ENCODE data around the gene CD22. TPM values are rescaled to one million over a fixed set of nuclear protein-coding genes. Genes with fewer than 3 reads are reported as not detected.
"Not testable (repeated sequence)": the region's sequence is repeated elsewhere in the genome, so short reads cannot be mapped to it uniquely, and the experiment has no call there.

CD22 gene
- total and polyA plus RNA-seq, 7 experiments from 2014 or later = 0.70 to 23.9 (median 1.5) TPM

- DNase-seq (no peak), ATAC-seq (peak; percentile 56)
- H3K27me3 ChIP-seq (ENCODE audit: control insufficient read depth in 2 of 2, insufficient read depth in 2 of 2, low read length in 2 of 2) = no peaks in the 10 kb centered on the region
- H3K27ac ChIP-seq (ENCODE audit: low read depth, low read length) = no peak overlapping the region
- H3K4me1 Mint-ChIP-seq = peaks cover 12 to 21% (median 14%) of the 10 kb centered on the region in 7 donors
- H3K4me1 ChIP-seq (ENCODE audit: control insufficient read depth in 2 of 2, insufficient read depth in 2 of 2, low read length in 2 of 2) = peaks cover 0 to 5% of the 10 kb centered on the region in 2 donors
- no peak overlapping the region for H3K4me3 ChIP-seq (ENCODE audit: low read length)
- H3K27ac Mint-ChIP-seq = no peak overlapping the region
- intact Hi-C loops (cut with micrococcal nuclease) = loop anchor here in 1 of 2 donors (2.0 kb wide), 1 partner anchor 363 kb away; no protein-coding TSS in a partner anchor
- H3K9me3 Mint-ChIP-seq = no peaks in the 10 kb centered on the region
- ChIA-PET CTCF (interaction anchor here (0.9 to 3.6 kb wide), 13 partner anchors 28 to 212 kb away, joined by 3 to 37 read pairs (median 4); no protein-coding TSS in a partner anchor), POLR2A (interaction anchor here (1.4 kb wide), 1 partner anchor 109 kb away, joined by 5 read pairs; no protein-coding TSS in a partner anchor)
- H3K36me3 Mint-ChIP-seq = no peaks in the 10 kb centered on the region
- no peaks in the 10 kb centered on the region for H3K36me3 ChIP-seq (ENCODE audit: control insufficient read depth in 2 of 3, insufficient read depth in 3 of 3, low read length in 3 of 3)
- H3K9me3 ChIP-seq (ENCODE audit: control insufficient read depth in 2 of 3, low read length in 3 of 3) = no peaks in the 10 kb centered on the region
- no peak overlapping the region for H3K4me3 Mint-ChIP-seq
- peaks cover 0 to 5% (median 0%) of the 10 kb centered on the region in 5 donors for H3K27me3 Mint-ChIP-seq
Observed at GRCh38 chr19:35353635-35354034, 24.6 kb downstream of the CD22 start.

DNA sequence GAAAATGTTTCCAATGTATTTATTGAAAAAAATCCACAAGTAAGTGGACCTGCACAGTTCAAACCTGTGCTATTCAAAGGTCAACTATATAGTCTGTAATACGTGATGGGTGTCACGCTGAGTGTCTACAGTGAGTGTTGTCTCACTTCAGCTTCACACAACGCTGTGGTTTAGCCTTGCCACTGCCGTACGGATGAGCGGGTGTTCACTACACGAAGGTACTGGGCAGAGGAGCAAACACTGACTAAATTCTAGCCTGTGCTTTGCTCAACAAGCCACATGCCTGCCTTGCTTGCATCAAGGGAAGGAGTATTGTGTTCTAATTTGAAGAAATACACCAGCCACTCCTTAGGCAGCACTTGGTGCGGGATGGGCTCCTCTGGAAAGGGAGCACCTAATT, 25.9 kb downstream of the CD22 start:
- Mint-ChIP-seq H3K4me1 (peaks cover 12 to 17% (median 13%) of the 10 kb centered on the region in 7 donors), H3K27ac (no peak overlapping the region), H3K4me3 (no peak overlapping the region), H3K9me3 (no peaks in the 10 kb centered on the region), H3K27me3 (peaks cover 0 to 5% (median 0%) of the 10 kb centered on the region in 5 donors), H3K36me3 (no peaks in the 10 kb centered on the region)
- Histone ChIP-seq H3K36me3 (ENCODE audit: control insufficient read depth in 2 of 3, insufficient read depth in 3 of 3, low read length in 3 of 3) (no peaks in the 10 kb centered on the region), H3K27me3 (ENCODE audit: control insufficient read depth in 2 of 2, insufficient read depth in 2 of 2, low read length in 2 of 2) (no peaks in the 10 kb centered on the region), H3K27ac (ENCODE audit: low read depth, low read length) (no peak overlapping the region), H3K4me3 (ENCODE audit: low read length) (no peak overlapping the region), H3K9me3 (ENCODE audit: control insufficient read depth in 2 of 3, low read length in 3 of 3) (no peaks in the 10 kb centered on the region), H3K4me1 (ENCODE audit: control insufficient read depth in 2 of 2, insufficient read depth in 2 of 2, low read length in 2 of 2) (peaks cover 0 to 5% of the 10 kb centered on the region in 2 donors)
- ATAC-seq (no peak), DNase-seq (no peak)
- ChIA-PET POLR2A (interaction anchor here (0.6 to 1.0 kb wide), 2 partner anchors 109 to 111 kb away, joined by 3 read pairs; no protein-coding TSS in a partner anchor), CTCF (interaction anchor here (0.7 to 3.6 kb wide), 4 partner anchors 111 to 146 kb away, joined by 3 to 37 read pairs (median 6); no protein-coding TSS in a partner anchor)
- intact Hi-C loops (cut with micrococcal nuclease) = no loop called here

GRCh38 chr19:35355791-35356460, 26.9 kb downstream of the CD22 start:
- intact Hi-C loops (cut with micrococcal nuclease) = no loop called here
- H3K4me1 Mint-ChIP-seq = peaks cover 12 to 17% (median 13%) of the 10 kb centered on the region in 7 donors
- CTCF ChIA-PET = interaction anchor here (0.6 to 1.8 kb wide), 4 partner anchors 79 to 139 kb away, joined by 4 to 8 read pairs (median 4); no protein-coding TSS in a partner anchor
- DNase-seq (no peak), ATAC-seq (no peak)
- H3K36me3 Mint-ChIP-seq = no peaks in the 10 kb centered on the region
- no peaks in the 10 kb centered on the region for H3K27me3 ChIP-seq (ENCODE audit: control insufficient read depth in 2 of 2, insufficient read depth in 2 of 2, low read length in 2 of 2)
- H3K27me3 Mint-ChIP-seq = peaks cover 0 to 5% (median 0%) of the 10 kb centered on the region in 5 donors
- no peak overlapping the region for H3K27ac ChIP-seq (ENCODE audit: low read depth, low read length)
- H3K27ac Mint-ChIP-seq = peak overlapping the region in 2 of 9 donors; percentile 4 to 14
- no peaks in the 10 kb centered on the region for H3K9me3 ChIP-seq (ENCODE audit: control insufficient read depth in 2 of 3, low read length in 3 of 3)
- H3K9me3 Mint-ChIP-seq = no peaks in the 10 kb centered on the region
- no peak overlapping the region for H3K4me3 ChIP-seq (ENCODE audit: low read length)
- no peak overlapping the region for H3K4me3 Mint-ChIP-seq
- no peaks in the 10 kb centered on the region for H3K36me3 ChIP-seq (ENCODE audit: control insufficient read depth in 2 of 3, insufficient read depth in 3 of 3, low read length in 3 of 3)
- POLR2A ChIA-PET = interaction anchor here (0.7 to 1.0 kb wide), 2 partner anchors 108 to 198 kb away, joined by 3 to 5 read pairs; no protein-coding TSS in a partner anchor
- H3K4me1 ChIP-seq (ENCODE audit: control insufficient read depth in 2 of 2, insufficient read depth in 2 of 2, low read length in 2 of 2) = peaks cover 0 to 5% of the 10 kb centered on the region in 2 donors

DNA sequence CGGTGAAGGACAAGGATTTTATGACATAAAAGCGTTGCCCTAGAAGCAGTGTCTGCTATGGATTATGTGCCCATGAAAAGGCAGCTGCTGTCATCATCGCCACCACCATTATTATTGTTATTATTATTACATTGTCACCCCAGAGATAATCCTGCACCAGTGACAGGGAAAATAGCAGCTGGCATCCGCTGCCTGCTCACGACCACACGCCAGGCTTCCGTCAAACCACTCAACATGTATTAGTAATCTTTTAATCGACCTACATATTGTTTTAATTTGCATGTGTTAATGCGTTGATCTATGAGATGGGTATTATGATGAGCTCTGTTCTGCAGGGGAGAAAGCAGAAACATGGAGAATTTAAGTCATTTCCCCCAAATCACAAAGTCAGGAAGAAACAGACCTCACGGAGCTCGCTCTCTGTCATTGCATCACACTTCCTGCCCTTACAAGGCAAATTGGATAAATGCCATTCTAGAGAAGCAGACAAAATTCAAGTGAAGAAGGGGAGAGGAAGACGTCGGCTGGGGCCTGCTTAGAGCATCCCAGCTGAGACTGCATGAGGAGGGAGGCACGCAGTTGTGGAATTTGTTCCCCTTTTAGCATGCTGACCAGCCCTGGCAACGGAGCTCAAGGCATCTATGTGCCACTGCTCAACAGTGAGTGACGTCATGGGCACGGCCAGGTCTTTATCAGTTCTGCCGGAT, 29.0 kb downstream of the CD22 start, which contains the start of gene FFAR3:
TSS of gene FFAR3 (plus strand) at position 594 of the 707 bp plus-strand sequence. CDS start 431 bp downstream, outside the sequence.
- H3K27ac Mint-ChIP-seq = peak within 1 kb of the TSS in 4 of 9 donors; percentile 6 to 38 (median 11)
- POLR2A ChIA-PET = no interaction called here
- peak in 4 of 9 donors; percentile 13 to 31 (median 22) for DNase-seq

GRCh38 chr19:35358834-35359233, 29.8 kb downstream of the CD22 start:
- H3K27me3 ChIP-seq (ENCODE audit: control insufficient read depth in 2 of 2, insufficient read depth in 2 of 2, low read length in 2 of 2); H3K9me3 Mint-ChIP-seq; H3K36me3 ChIP-seq (ENCODE audit: control insufficient read depth in 2 of 3, insufficient read depth in 3 of 3, low read length in 3 of 3); DNase-seq; H3K27ac Mint-ChIP-seq; H3K36me3 Mint-ChIP-seq; H3K27ac ChIP-seq (ENCODE audit: low read depth, low read length); H3K4me3 ChIP-seq (ENCODE audit: low read length); ATAC-seq; CTCF ChIA-PET; H3K4me1 ChIP-seq (ENCODE audit: control insufficient read depth in 2 of 2, insufficient read depth in 2 of 2, low read length in 2 of 2); H3K4me3 Mint-ChIP-seq; POLR2A ChIA-PET; H3K9me3 ChIP-seq (ENCODE audit: control insufficient read depth in 2 of 3, low read length in 3 of 3): not testable (repeated sequence)
- H3K27me3 Mint-ChIP-seq = peaks cover 0 to 13% (median 5%) of the 10 kb centered on the region in 5 donors
- intact Hi-C loops (cut with micrococcal nuclease) = loop anchor here in 1 of 2 donors (1.0 kb wide), 1 partner anchor 103 kb away; no protein-coding TSS in a partner anchor
- H3K4me1 Mint-ChIP-seq = peaks cover 7 to 12% (median 9%) of the 10 kb centered on the region in 7 donors

More for the DNA sequence above, 29.0 kb downstream of the CD22 start, which contains the start of gene FFAR3:
- no peaks in the 10 kb centered on the region for H3K4me1 ChIP-seq (ENCODE audit: control insufficient read depth in 2 of 2, insufficient read depth in 2 of 2, low read length in 2 of 2)
- no peaks in the 10 kb centered on the region for H3K9me3 Mint-ChIP-seq
- peaks cover 7 to 12% (median 9%) of the 10 kb centered on the region in 7 donors for H3K4me1 Mint-ChIP-seq
- no peaks in the 10 kb centered on the region for H3K36me3 Mint-ChIP-seq
- CTCF ChIA-PET = interaction anchor here (0.5 to 0.9 kb wide), 3 partner anchors 47 to 288 kb away, joined by 3 to 4 read pairs (median 3); no protein-coding TSS in a partner anchor
- no peak within 1 kb of the TSS for H3K4me3 ChIP-seq (ENCODE audit: low read length)
- H3K27ac ChIP-seq (ENCODE audit: low read depth, low read length) = no peak within 1 kb of the TSS
- no peaks in the 10 kb centered on the region for H3K36me3 ChIP-seq (ENCODE audit: control insufficient read depth in 2 of 3, insufficient read depth in 3 of 3, low read length in 3 of 3)
- no peaks in the 10 kb centered on the region for H3K9me3 ChIP-seq (ENCODE audit: control insufficient read depth in 2 of 3, low read length in 3 of 3)
- H3K27me3 Mint-ChIP-seq = peaks cover 0 to 13% (median 5%) of the 10 kb centered on the region in 5 donors
- no peaks in the 10 kb centered on the region for H3K27me3 ChIP-seq (ENCODE audit: control insufficient read depth in 2 of 2, insufficient read depth in 2 of 2, low read length in 2 of 2)
- ATAC-seq = peak; percentile 73
- peak within 1 kb of the TSS; percentile 2 to 71 (median 39) for H3K4me3 Mint-ChIP-seq
- intact Hi-C loops (cut with micrococcal nuclease) = loop anchor here in 1 of 2 donors (1.0 kb wide), 1 partner anchor 104 kb away; no protein-coding TSS in a partner anchor

GRCh38 chr19:35359395-35359794, 30.4 kb downstream of the CD22 start:
- H3K36me3 ChIP-seq (ENCODE audit: control insufficient read depth in 2 of 3, insufficient read depth in 3 of 3, low read length in 3 of 3); DNase-seq; H3K9me3 Mint-ChIP-seq; intact Hi-C loops (cut with micrococcal nuclease); CTCF ChIA-PET; H3K36me3 Mint-ChIP-seq; H3K27ac ChIP-seq (ENCODE audit: low read depth, low read length); ATAC-seq; H3K27me3 ChIP-seq (ENCODE audit: control insufficient read depth in 2 of 2, insufficient read depth in 2 of 2, low read length in 2 of 2); H3K4me1 ChIP-seq (ENCODE audit: control insufficient read depth in 2 of 2, insufficient read depth in 2 of 2, low read length in 2 of 2); H3K9me3 ChIP-seq (ENCODE audit: control insufficient read depth in 2 of 3, low read length in 3 of 3); POLR2A ChIA-PET; H3K27ac Mint-ChIP-seq; H3K4me3 ChIP-seq (ENCODE audit: low read length); H3K4me3 Mint-ChIP-seq: not testable (repeated sequence)
- peaks cover 0 to 14% (median 5%) of the 10 kb centered on the region in 5 donors for H3K27me3 Mint-ChIP-seq
- H3K4me1 Mint-ChIP-seq = peaks cover 7 to 12% (median 9%) of the 10 kb centered on the region in 7 donors

Data from naive thymus-derived CD4-positive, alpha-beta T cell (primary cell).